GM19193 (cell line): ENCODE results near the gene GNPAT.

Experiments used
- POLR2A ChIP-seq: IDR thresholded peaks from 4 replicates; pipeline ENCODE4 v1.6.1; 2011; ENCODE audit not compliant: insufficient read depth, insufficient read length; ENCODE audit errors: extremely low read depth

GNPAT gene

DNA sequence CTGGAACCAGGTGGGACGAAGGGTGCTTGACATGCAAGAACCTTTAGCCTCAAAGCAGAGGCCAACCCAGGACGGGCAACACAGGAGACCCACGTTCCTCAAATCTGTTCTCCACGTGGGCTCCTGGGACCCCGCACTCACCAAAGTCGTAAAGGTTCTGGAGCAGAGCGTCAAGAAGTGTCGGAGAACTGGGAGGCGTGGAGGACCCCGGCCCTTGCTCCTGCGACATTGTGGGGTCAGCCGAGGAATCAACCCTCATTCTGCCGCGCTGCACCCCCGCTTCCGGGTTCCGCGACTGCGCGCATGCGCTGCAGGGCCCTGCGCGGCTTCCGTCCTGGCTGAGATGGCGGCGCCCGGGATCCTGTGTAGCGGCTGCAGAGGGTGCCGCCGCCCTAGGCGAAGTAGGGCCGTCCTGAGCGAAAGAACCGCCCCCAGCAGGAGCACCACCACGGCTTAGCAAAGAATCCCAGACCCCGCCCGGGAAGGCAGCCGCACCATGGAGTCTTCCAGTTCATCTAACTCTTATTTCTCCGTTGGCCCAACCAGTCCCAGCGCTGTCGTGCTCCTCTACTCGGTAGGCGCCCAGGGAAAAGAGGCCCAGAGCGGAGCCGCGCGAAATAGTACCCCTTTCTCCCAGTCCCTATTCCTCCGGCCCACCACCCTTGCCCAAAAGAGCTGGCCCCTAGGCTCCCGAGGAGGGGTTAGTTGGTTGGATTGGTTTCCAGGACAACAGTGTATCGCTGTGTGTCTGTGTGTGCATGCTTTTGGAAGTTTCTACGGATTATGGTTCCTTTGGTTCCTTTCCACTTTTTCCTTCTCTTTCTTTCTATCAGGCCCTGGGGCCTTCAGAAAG is at the start of gene GNPAT:
Gene GNPAT, plus strand, starts transcription at position 330 of the 853 bp plus-strand sequence. Its CDS starts 167 bp downstream, at position 497.
- TF ChIP-seq POLR2A = peak; percentile 96

DNA sequence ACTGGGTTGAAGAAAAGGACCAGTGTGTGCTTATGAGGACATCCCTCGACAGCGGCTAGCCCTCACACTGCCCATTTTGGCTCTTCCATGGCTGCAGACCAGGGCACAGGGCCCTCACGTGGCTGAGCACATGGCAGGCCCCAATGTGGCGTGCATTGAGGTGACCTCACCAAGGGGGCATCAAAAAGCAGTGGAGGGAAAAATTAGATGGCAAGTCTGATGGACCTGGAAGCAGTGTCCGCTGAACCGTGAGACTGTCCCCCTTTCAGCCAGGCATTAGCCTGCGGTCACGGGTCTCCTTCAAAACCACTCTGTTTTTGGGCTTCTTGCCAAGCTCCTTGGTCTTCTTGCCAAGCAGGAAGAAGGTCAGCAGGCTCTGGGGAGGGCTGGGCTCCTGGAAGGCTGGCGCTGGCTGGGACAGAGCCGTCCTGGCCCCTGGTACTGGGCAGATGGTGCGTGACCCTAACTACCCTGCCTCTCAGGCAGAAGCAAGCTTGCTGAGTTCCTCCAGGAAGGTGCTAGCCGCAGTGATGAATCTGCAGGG is 48.3 kb upstream of the GNPAT start:
- no peak for TF ChIP-seq POLR2A

DNA sequence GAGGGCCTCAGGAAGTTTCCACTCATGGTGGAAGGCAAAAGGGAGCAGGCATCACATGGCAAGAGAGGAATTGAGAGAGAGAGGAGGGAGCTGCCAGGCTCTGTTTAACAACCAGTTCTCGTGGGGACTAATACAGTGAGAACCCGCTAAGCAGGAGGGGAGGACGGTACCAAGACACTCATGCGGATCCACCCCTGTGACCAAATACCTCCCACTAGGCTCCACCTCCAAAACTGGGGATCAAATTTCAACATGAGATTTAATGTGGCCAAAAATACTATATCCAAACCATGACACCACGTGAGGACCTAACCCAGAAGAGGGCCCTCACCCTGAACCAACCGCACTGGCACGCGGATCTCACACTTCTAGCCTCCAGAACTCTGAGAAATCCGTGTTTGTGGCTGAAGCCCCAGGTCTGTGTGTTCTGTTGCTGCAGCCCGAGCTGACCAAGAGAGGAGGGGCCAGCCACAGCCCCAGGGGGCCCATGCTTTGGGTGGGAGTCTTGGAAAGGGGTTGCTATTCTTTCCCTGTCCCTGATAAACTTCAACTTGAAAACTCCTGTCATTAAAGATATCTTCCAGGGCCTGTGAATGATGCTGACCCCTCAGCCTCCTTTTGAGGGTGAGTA is 47.2 kb upstream of the GNPAT start:
- no peak for TF ChIP-seq POLR2A

DNA sequence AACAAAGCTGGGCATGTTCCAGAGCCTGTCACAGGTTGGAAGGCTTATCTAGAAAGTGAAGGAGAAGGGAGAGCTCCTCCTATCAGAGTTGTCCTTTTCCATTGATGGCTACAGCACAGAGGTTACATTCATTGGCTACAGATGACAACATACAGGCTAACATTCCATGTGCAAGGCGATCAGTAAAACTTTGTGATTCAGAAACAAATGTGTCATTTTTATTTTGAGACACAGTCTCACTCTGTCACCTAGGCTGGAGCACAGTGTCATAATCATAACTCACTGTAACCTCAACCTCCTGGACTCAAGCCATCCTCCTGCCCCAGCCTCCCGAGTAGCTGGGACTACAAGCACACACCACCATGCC is 46.6 kb upstream of the GNPAT start:
- no peak for TF ChIP-seq POLR2A

DNA sequence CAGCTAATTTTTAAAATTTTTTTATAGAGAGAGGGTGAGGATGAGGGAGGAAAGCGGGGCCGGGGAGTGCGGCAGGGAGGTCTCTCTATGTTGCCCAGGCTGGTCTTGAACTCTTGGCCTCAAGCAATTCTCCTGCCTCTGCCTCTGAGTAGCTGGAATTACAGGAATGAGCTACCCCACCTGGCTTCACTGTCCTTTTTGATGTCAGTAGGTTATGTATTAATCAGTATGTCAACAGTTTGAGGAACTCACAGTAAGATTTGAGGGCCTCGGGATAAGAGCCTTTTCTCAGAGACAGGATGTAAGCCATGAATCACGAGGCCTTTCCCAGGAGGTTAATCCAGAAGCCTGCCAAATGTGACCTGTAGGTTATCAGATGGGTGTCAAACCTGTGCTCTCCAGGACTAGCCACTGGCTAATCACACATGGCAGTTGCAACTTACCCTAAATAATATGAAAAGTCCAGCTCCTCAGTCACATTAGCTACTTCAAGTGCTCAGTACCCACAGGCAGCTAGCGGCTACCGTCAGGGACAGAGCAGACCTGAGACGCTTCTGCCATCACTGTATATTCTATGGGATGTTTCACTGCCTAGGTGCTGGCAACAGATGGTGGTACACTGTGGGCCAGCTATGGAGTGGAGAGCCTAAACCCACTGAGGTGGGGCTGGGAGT is 46.0 kb upstream of the GNPAT start:
- no peak for TF ChIP-seq POLR2A

DNA sequence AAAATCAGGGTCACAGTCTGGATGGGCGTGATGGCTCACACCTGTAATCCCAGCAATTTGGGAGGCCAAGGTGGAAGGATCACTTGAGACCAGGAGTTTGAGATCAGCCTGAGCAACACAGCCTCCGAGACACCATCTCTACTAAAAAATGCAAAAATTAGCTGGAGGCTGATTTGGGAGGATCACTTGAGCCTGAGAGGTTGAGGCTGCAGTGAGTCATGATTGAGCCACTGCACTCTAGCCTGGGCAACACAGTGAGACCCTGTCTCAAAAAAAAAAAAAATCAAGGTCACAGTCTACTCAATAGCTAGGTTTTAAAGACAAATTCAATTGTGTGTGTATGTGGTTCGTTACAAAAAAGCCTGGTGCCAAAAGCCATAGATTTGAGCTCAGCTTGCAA is 44.7 kb upstream of the GNPAT start:
- no peak for TF ChIP-seq POLR2A

DNA sequence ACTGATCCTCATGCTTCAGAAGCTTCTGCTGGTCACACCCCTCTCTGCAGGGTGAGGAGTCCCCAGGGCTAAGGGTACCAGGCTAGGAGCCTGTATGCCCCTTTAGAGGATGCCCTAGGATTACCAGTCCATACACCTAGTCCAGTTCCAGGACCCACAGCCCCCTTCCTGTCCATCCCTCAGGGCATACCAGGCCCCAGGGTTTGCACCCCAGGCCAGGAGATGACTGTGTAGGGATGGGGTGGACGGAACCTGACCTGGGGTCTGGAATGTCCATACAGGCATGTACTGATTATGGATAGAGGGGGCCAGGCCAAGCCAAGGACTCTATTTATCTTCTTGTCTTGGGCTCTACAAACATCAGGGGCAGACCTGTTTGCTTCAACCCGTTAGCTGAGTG is 44.3 kb upstream of the GNPAT start:
- TF ChIP-seq POLR2A = no peak

DNA sequence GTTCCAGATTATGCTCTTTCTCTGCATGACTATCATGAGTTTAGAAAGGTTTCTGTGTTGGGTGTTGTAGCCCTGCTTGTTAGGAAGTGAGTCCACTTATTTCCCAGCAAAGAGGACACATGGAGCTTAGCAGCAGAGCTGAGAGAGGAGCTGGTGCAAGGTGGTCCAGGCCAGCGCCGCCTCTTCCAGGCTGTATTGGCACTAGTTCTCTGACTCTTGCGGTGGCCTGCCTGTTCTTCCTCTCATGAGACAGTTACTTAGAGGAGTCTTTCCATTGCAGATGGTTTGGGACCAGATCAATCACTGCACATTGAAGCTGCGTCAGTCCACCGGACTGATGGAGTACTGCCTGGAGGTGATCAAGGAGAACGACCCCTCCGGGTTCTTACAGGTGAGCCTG is 41.1 kb upstream of the GNPAT start:
- TF ChIP-seq POLR2A = no peak

DNA sequence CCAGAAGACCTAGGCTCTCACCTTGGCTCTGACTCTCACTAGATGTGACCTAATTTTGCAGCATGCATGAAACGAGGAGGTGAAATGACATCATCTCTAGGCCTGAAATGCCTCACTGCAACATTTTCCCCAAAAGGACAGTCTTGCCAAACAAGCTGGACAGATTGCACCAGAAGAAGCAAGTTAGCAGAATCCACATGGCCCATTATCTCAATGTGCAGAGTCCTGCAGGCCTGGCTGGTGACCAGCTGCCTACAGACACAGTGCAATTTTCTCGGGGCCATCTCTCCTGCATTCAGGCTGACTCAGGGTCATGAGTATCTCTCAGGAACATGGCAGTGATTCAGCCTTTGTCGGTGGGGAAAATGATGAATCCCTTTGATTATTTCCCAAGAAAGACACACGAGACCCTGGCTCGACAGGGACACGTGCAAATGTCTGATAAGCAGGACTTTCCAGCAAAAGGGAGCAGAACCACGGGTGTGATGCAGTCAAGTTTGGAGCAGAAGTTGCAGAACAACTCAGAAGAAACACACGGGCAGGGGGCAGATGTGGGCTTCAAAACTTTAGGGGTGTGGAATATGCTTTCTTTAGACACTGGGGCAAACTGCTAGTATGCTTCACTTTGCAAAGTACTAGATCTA is 40.5 kb upstream of the GNPAT start:
- TF ChIP-seq POLR2A = no peak

DNA sequence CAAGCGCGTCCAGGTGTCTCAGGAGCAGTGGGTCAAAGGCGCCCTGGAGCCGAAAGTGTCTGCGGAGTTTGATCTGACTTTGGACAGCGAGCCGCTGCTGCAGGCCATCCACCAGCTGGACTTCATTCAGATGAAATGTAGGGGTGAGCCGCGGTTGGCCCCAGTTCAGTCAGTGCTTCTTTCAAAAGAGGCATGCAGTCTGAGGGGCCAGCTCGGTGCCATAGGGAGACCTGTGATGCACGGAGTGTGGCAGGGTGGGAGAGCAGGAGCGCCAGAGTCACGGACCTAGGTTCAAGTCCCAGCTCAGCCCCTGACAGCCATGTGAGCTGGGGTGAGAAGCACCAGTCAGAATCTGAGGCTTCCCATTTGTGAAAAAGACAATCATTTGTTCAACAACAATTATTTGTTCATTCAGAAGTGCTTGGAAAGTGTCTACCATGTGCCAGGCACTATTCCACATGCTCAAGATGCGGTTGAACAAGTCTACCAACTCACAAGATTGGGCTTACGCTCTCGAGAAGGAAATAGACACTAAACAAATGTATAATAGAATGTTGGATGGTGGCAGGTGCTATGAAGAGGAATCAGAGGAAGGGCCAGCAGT is 39.5 kb upstream of the GNPAT start:
- TF ChIP-seq POLR2A = no peak

DNA sequence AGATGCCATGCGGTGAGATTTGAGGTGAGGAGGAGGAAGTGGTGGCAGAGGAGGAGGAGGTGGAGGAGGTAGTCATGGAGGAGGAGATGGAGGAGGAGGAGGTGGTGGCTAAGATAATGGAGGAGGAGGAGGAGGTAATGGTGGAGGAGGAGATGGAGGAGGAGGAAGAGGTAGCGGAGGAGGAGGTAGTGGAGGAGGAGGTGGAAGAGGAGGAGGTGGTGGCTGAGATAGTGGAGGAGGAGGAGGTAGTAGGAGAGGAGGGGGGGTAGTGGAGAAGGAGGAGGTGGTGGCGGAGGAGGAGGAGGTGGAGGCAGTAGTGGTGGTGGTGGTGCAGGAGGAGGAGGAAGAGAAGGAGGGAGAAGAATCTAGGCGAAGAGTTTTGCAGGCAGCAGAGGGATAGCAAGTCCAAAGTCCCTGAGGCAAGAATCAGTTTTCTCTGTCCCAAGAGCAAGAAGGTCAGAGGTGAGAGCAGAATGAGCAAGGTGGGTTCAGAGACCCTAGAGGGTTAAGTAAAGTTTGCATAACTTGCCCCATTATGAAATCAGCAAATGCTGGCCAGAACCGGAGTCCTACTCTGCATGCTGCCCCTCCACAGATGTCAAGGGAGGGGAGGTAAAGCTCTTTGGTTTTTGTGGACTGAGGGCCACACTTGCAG is 38.9 kb upstream of the GNPAT start:
- no peak for TF ChIP-seq POLR2A

DNA sequence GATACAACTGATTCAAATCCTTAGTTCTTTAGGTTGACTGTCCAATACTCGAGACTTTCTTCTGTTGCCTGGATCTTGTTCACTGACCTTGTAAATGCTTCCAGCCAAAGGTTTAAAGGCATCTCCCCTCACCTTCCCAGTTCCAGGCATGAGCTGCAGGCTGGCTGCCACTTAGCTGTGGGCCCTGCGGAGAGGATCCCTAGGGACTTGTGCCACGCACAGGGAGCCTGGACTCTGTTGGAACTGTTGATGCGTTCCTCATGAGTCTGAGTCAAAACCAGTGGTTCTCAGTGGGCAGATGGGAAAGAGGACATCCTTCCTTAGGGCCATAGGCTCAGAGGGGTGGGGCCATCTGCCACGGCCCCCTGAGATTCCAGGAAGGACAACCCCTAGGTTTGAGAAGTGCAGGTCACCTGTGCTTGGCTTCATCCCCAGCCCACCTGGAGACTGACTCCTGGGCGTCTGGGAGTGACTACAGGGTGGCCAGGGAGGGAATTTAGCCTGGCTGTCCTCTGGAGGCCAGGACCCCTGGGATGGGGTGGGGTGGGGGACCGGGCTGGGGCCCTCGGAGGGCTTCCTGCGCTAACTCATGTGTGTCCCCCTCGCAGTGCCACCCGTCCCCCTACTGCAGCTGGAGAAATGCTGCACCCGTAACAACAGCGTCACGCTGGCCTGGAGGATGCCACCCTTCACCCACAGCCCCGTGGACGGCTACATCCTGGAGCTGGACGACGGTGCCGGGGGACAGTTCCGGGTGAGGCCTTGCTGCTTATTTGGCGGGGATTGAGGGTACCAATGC is 37.6 kb upstream of the GNPAT start:
- TF ChIP-seq POLR2A = no peak

DNA sequence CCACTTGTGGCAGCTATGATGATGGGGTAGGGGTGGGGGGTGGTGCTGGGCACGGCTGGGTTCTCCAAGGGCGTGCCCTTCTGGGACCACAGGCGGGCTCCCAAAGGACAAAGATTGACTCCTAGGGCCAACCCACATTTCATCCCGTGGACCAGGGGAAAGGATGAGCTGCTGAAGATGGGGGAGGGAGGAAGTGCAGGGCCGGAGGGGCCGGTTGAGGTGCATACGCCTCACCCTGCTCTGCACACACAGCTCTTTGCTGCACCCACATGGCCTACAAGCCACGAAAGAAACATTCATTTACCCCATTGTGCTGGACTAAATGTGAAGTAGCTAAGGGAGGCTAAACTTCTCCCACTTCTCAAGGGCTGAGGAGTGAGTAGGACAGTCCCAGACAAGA is 34.2 kb upstream of the GNPAT start:
- TF ChIP-seq POLR2A = no peak
